KMS-11 (cell line): ENCODE results near the gene P2RY14.

Experiments
- H2AFZ ChIP-seq: fragments of 200-600 bp; sonication (generic); 2 replicates; pipeline ENCODE4 v1.6.1; 2016; ENCODE audit warnings: antibody characterized with exemption, mixed run types, low read depth
- H3K27ac ChIP-seq: fragments of 200-600 bp; sonication (generic); 2 replicates; pipeline ENCODE4 v1.6.1; 2016; ENCODE audit warnings: mild to moderate bottlenecking, mixed run types
- H3K27me3 ChIP-seq: fragments of 200-600 bp; sonication (generic); 2 replicates; pipeline ENCODE4 v1.6.1; 2017; ENCODE audit warnings: mild to moderate bottlenecking, low read depth, mixed run types, moderate library complexity; ENCODE audit not compliant: insufficient read depth
- H3K36me3 ChIP-seq: fragments of 200-600 bp; sonication (generic); 2 replicates; pipeline ENCODE4 v1.6.1; 2017; ENCODE audit warnings: mild to moderate bottlenecking, mixed run types; ENCODE audit not compliant: insufficient read depth
- H3K4me1 ChIP-seq: fragments of 200-600 bp; sonication (generic); 2 replicates; pipeline ENCODE4 v1.6.1; 2016; ENCODE audit warnings: mild to moderate bottlenecking, low read depth, mixed run types; ENCODE audit not compliant: poor library complexity, severe bottlenecking
- H3K4me2 ChIP-seq: fragments of 200-600 bp; sonication (generic); 2 replicates; pipeline ENCODE4 v1.7.0; 2016; ENCODE audit warnings: mild to moderate bottlenecking, mixed run types
- H3K4me3 ChIP-seq: fragments of 200-600 bp; sonication (generic); IDR thresholded peaks from 2 replicates; pipeline ENCODE4 v1.6.1; 2017; ENCODE audit warnings: low read depth, low read length, mixed read lengths; ENCODE audit not compliant: insufficient read depth
- H3K79me2 ChIP-seq: fragments of 200-600 bp; sonication (generic); 2 replicates; pipeline ENCODE4 v1.6.1; 2016; ENCODE audit warnings: low read depth, mixed run types; ENCODE audit not compliant: insufficient read depth
- H3K9ac ChIP-seq: fragments of 200-600 bp; sonication (generic); 2 replicates; pipeline ENCODE4 v1.6.1; 2016; ENCODE audit warnings: mild to moderate bottlenecking, mixed run types
- H4K20me1 ChIP-seq: fragments of 200-600 bp; sonication (generic); 2 replicates; pipeline ENCODE4 v1.6.1; 2016; ENCODE audit warnings: mild to moderate bottlenecking, mixed run types; ENCODE audit not compliant: insufficient read depth
- CTCF ChIP-seq: fragments of 200-600 bp; sonication (generic); conservative IDR thresholded peaks from 2 replicates; pipeline ENCODE4 v1.6.1; 2017; ENCODE audit warnings: low read depth, mild to moderate bottlenecking, antibody characterized with exemption, low read length, moderate library complexity, mixed read lengths

The P2RY14 gene

GRCh38 chr3:151303751-151304150 lies 25.4 kb upstream of the P2RY14 start:
- Histone ChIP-seq H2AFZ (no peak overlapping the region), H3K27ac (no peak overlapping the region), H3K4me2 (no peak overlapping the region), H3K79me2 (no peaks in the 10 kb centered on the region), H3K36me3 (no peaks in the 10 kb centered on the region), H3K27me3 (no peaks in the 10 kb centered on the region), H4K20me1 (no peaks in the 10 kb centered on the region), H3K9ac (no peak overlapping the region), H3K4me1 (peaks cover 31% of the 10 kb centered on the region), H3K4me3 (no peak overlapping the region)
- no peak for TF ChIP-seq CTCF

GRCh38 chr3:151301787-151302186 lies 23.4 kb upstream of the P2RY14 start:
- no peak overlapping the region for H3K4me3 ChIP-seq
- H3K27ac ChIP-seq: no peak overlapping the region
- no peaks in the 10 kb centered on the region for H3K27me3 ChIP-seq
- no peaks in the 10 kb centered on the region for H4K20me1 ChIP-seq
- H3K4me2 ChIP-seq: no peak overlapping the region
- H3K9ac ChIP-seq: no peak overlapping the region
- H2AFZ ChIP-seq: no peak overlapping the region
- H3K79me2 ChIP-seq: no peaks in the 10 kb centered on the region
- no peaks in the 10 kb centered on the region for H3K36me3 ChIP-seq
- no peak for TF ChIP-seq CTCF
- H3K4me1 ChIP-seq: peaks cover 25% of the 10 kb centered on the region

GRCh38 chr3:151300539-151300938 lies 22.2 kb upstream of the P2RY14 start:
- Histone ChIP-seq H3K4me3 (no peak overlapping the region), H4K20me1 (no peaks in the 10 kb centered on the region), H3K4me2 (no peak overlapping the region)

DNA sequence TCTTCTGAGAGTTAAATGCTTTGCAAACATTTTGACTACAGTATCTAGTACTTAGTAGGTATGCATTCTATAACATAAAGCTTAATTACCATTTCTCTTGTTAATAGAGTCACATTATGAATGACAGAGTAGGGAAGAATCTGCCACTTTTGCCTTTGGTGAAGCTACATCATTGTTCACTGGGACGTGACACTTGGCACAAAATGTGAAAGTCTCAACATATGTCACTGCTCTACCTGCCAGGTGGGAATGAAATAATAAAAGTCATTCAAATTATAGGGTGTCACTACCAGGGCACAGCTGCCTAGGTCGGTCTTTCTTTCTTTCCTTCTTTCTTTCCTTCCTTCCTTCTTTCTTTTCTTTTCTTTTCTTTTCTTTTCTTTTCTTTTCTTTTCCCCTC lies 20.7 kb upstream of the P2RY14 start:
- no peak overlapping the region for H3K4me3 ChIP-seq
- no peaks in the 10 kb centered on the region for H3K27me3 ChIP-seq
- no peak overlapping the region for H2AFZ ChIP-seq
- no peak overlapping the region for H3K9ac ChIP-seq
- H3K4me1 ChIP-seq: no peaks in the 10 kb centered on the region
- H3K79me2 ChIP-seq: no peaks in the 10 kb centered on the region
- no peaks in the 10 kb centered on the region for H4K20me1 ChIP-seq
- H3K36me3 ChIP-seq: no peaks in the 10 kb centered on the region
- no peak overlapping the region for H3K4me2 ChIP-seq
- no peak overlapping the region for H3K27ac ChIP-seq
- no peak for TF ChIP-seq CTCF

More at GRCh38 chr3:151300539-151300938, 22.2 kb upstream of the P2RY14 start:
- no peaks in the 10 kb centered on the region for H3K27me3 ChIP-seq
- peaks cover 13% of the 10 kb centered on the region for H3K4me1 ChIP-seq
- no peak for TF ChIP-seq CTCF
- H2AFZ ChIP-seq: no peak overlapping the region
- H3K36me3 ChIP-seq: no peaks in the 10 kb centered on the region
- no peaks in the 10 kb centered on the region for H3K79me2 ChIP-seq
- H3K27ac ChIP-seq: no peak overlapping the region
- no peak overlapping the region for H3K9ac ChIP-seq
